KOPT-K1 (cell line): ENCODE results near the gene BCKDK.
A peak's percentile ranks its signal among the peaks of the same experiment; 100 is the strongest.

ENCODE experiments used
- H3K27ac ChIP-seq: fragments of 200-600 bp; sonication (generic); 2 replicates; pipeline ENCODE4 v1.5.1; 2016; ENCODE audit warnings: antibody characterized with exemption, mild to moderate bottlenecking, low read depth, low read length; ENCODE audit not compliant: poor library complexity, severe bottlenecking
- H3K36me3 ChIP-seq: fragments of 200-600 bp; sonication (generic); 2 replicates; pipeline ENCODE4 v1.5.1; 2017; ENCODE audit warnings: antibody characterized with exemption, mild to moderate bottlenecking, low read length, moderate library complexity; ENCODE audit not compliant: insufficient read depth
- H3K9me3 ChIP-seq: fragments of 200-600 bp; sonication (generic); 2 replicates; pipeline ENCODE4 v1.5.1; 2017; ENCODE audit warnings: antibody characterized with exemption, low read length, mild to moderate bottlenecking; ENCODE audit not compliant: insufficient read depth, poor library complexity, severe bottlenecking

The BCKDK gene

DNA sequence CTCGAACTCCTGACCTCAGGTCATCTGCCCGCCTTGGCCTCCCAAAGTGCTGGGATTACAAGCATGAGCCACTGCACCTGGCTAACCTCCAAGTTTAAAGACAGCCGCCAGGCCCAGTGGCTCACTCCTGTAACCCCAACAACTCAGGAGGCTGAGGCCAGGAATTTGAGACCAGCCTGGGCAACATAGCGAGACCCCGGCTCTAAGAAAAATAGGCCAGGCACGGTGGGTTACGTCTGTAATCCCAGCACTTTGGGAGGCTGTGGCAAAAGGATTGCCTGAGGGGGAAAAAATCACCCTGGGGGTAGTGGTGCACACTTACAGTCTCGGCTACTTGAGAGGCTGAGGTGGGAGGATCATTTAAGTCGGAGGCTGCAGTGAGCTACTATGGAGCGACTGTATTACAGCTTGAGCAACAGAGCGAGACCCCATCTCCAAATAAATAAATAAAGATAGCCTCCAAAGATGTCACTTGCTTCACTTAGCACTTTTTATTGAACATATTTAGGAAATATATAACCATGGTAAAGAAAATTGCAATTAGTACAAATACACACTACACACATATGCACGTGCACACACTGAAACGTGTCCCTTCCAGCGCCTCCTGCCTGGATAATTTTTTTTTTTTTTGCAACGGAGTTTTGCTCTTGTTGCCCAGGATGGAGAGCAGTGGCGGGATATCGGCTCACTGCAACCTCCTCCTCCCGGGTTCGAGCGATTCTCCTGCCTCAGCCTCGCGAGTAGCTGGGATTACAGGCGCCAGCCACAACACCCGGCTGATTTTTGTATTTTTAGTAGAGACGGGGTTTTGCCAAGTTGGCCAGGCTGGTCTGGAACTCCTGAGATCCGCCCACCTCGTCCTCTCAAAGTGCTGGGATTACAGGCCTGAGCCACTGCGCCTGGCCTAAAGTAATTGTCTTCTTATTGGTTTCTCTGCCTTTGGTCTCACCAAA is 1.4 kb upstream of the BCKDK start:
- Histone ChIP-seq H3K9me3 (no peaks in the 10 kb centered on the region), H3K36me3 (peaks cover 24% of the 10 kb centered on the region), H3K27ac (no peak overlapping the region)

DNA sequence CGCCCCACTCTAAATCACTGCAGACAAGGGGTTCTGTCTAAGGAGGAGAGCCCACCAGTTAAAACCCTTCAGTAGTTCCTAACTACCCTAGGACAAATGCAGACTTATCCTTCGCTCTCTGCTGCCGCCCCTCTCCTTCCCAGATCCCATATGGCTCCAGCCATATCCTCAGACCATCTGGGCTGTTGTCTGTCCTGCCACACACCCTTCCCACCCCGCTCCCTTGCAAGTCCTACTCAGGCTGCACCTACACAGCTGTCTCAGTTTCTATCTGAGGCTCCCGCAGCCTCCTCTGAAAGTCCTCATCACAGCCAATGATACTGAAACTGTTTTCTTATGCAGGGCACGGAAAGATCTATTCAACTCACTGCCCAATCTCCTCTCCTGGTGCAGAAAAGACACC is 720 bp upstream of the BCKDK start:
- H3K9me3 ChIP-seq: no peaks in the 10 kb centered on the region
- peaks cover 31% of the 10 kb centered on the region for H3K36me3 ChIP-seq
- H3K27ac ChIP-seq: peak overlapping the region; percentile 69

DNA sequence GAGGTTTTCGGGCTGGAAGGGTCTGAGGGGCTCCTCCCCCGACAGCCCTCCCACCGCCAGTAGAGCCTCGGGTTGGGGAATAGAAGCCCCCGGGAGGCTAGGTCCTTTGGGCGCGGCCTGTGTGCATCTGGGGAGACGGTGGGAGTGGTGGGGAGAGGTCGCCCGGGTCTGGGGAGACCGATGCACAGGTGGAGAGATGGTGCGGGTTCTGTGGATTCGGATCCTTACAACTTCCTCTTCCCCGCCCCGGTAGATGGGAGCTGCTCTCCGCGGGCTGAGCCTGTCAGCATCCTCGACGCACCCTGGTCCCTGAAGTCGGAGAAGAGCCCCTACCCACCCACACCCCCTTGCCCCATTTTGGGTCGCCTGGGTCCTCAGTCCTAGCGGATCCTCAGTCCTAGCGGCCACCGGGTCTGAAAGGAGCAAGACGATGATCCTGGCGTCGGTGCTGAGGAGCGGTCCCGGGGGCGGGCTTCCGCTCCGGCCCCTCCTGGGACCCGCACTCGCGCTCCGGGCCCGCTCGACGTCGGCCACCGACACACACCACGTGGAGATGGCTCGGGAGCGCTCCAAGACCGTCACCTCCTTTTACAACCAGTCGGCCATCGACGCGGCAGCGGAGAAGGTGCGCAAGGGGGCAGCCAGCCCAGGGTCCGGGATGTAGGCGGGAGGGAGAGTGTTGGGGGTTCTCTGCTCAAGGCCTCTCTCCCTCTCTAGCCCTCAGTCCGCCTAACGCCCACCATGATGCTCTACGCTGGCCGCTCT is 790 bp downstream of the BCKDK start:
- Histone ChIP-seq H3K9me3 (no peaks in the 10 kb centered on the region), H3K27ac (peak overlapping the region; percentile 69), H3K36me3 (peaks cover 39% of the 10 kb centered on the region)

DNA sequence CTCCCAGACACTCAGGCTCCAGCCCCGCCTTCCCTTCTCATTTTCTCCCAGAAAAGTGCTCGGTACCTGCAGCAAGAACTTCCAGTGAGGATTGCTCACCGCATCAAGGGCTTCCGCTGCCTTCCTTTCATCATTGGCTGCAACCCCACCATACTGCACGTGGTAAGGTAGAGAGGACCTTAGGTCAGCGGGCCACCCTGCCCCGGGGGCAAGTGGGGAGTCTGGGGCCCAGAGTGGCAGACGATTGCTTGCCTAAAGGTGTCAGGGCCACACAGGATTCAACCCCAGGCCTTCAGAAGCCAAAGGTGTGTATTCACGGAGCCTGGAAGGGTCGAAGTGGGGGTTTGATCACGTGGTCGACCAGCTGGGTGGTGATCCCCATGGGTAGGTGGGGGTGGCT is 1.4 kb downstream of the BCKDK start:
- no peak overlapping the region for H3K27ac ChIP-seq
- peaks cover 39% of the 10 kb centered on the region for H3K36me3 ChIP-seq
- H3K9me3 ChIP-seq: no peaks in the 10 kb centered on the region

DNA sequence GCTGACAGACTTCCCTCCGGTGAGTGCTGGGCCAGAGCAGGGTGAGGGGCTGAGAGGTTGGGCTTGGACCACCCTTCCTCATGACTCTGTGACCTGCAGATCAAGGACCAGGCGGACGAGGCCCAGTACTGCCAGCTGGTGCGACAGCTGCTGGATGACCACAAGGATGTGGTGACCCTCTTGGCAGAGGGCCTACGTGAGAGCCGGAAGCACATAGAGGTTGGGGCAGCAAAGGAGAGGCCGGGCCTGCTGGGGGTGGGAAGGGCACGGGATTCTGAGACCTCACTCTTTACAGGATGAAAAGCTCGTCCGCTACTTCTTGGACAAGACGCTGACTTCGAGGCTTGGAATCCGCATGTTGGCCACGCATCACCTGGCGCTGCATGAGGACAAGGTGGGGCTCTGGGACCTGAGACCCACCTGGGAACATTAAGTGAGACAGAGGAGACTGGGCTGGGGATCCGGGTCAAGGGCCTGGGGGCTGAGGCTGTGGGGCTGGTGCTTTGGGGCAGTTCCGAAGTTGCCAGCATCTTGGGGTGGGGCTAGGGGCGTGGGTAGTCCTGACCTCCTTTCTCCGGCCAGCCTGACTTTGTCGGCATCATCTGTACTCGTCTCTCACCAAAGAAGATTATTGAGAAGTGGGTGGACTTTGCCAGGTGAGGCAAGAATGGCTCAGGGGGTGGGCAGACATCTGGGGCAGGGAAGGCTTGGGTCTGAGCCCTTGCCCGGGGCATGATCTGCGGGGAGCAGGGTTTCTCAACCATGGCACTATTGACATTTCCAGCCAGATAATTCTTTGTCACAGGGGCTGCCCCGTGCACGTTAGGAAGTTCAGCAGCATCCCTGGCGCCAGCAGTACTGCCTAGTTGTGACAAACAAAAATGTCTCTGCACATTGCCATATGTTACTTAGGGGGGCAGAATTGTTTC is 2.2 kb downstream of the BCKDK start:
- H3K9me3 ChIP-seq: no peaks in the 10 kb centered on the region
- H3K27ac ChIP-seq: no peak overlapping the region
- peaks cover 39% of the 10 kb centered on the region for H3K36me3 ChIP-seq

DNA sequence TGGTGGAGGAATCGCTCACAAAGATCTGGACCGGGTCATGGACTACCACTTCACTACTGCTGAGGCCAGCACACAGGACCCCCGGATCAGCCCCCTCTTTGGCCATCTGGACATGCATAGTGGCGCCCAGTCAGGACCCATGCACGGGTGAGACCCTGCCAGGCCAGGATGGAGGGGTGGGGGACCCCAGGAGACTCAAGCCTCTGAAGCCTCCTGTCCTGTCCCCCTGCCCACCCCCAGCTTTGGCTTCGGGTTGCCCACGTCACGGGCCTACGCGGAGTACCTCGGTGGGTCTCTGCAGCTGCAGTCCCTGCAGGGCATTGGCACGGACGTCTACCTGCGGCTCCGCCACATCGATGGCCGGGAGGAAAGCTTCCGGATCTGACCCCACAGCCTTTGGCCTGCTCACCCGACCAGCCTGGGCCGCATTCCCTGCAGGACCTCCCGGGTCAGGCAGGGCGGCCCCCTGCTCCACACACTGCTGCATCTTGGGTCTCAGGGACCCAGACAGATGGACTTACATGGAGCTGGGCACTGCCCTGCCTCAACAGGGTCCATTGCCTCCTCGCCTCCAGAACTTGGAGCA is 3.8 kb downstream of the BCKDK start:
- Histone ChIP-seq H3K27ac (no peak overlapping the region), H3K36me3 (peaks cover 39% of the 10 kb centered on the region), H3K9me3 (no peaks in the 10 kb centered on the region)

DNA sequence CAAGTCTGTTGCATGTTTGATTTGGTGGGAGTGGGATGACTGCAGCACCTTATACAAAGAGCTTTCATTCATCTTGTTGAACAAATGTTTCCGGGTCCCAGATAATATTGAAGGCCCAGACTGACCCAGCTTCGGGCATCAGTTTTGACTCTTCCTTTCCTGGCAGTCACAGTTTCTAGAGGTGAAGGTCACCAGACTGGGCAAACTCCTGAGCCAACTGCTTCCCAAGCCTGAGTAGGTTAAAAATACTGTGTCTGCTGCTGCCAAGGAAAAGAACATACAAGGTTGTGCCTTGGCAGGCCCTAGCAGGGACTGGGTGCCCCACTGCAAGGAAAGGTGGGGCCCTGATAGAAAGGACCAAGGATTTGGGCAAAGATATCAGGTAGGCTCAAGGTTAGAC is 4.5 kb downstream of the BCKDK start:
- no peak overlapping the region for H3K27ac ChIP-seq
- H3K9me3 ChIP-seq: no peaks in the 10 kb centered on the region
- H3K36me3 ChIP-seq: peaks cover 39% of the 10 kb centered on the region

DNA sequence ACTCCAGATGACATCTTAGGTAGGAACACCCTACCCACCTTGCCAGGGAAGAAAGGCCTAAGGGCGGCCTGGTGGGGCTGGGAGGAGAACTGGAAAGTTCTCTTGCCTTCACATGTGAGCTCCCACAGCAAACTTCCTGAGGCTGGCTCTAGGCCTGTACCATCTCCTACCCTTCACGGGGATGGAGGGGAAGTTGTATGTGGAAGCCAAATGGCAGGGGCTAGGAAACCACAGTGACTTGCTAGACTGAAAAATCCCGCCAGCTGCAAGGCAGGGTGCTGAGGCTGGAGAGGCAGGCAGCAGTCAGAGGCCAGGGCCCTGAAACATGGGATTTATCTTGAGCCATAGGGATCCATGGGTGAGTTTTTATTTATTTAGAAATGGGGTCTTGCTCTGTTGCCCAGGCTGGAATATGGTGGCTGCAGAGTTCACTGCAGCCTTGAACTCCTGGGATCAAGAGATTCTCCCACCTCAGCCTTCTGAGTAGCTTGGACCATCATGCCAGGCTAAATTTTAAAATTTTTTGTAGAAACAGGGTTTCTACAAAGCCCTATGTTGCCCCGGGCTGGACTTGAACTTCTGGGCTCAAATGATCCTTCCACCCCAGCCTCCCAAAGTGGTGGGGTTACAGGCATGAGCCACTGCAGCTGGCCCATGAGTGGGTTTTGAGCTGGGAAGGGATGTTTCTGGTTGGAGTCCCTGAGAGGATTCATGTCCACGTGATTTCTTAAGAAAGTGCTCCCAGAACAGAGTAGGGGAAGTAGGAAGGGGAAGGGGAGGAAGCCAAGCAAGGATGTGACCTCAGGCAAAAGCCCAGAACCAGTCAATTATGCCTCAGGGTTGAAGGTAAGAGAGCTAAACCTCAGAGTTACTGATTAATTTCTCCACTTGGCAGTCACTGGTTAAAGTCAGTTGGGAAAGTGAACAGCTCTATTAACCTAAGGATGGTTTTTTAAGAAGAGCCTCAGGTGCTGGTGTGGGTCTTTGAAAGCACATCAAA is 5.2 kb downstream of the BCKDK start:
- H3K27ac ChIP-seq: no peak overlapping the region
- H3K9me3 ChIP-seq: no peaks in the 10 kb centered on the region
- H3K36me3 ChIP-seq: peaks cover 41% of the 10 kb centered on the region

DNA sequence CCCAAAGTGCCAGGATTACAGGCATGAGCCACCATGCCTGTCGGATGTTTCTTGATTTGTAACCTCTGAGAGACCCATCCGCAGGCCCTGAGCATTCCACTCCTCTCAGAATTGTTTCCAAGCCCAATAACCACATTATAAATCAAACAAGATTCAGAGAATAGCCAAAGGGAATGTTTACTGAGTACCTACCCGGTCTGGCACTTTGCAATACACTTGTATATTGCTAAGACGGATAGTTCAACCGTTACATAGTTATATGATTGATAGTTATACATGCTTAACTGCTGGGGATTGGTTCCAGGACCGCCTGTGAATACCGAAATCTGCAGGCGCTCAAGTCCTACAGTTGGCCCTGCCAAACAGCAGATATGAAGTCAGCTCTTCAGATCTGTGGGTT is 6.3 kb downstream of the BCKDK start:
- no peak overlapping the region for H3K27ac ChIP-seq
- no peaks in the 10 kb centered on the region for H3K9me3 ChIP-seq
- peaks cover 51% of the 10 kb centered on the region for H3K36me3 ChIP-seq

DNA sequence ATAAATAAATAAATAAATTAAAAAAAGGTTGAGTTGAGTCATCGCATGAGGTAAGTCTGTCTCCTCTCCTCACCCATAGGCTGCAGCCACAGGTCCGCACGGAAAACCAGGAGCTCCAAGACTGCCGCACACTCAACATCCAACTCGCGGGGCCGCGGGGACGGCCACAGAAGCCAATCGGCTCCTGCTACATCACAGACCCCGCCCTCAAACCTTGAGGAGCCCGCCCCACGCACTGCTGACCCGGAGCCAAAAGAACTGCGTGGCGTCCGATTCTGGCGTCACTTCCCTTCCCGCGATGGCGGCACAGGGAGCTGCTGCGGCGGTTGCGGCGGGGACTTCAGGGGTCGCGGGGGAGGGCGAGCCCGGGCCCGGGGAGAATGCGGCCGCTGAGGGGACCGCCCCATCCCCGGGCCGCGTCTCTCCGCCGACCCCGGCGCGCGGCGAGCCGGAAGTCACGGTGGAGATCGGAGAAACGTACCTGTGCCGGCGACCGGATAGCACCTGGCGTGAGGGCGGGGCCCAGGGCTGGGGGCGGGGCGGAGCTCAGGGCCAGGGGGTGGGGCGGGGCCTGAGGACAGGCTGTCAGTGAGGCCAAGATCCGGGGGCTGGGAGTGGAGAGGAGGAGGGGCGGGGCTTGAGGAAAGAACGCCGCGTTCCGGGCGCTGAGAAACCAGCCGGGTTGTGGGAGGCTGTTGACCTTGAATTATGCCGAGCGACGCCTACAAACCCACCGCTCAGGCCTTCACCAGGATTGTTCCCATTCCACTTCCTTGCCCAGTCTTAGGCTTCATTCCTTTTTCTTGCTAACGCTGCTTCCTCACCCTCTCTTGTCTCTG is 9.4 kb downstream of the BCKDK start, which contains the start of gene KAT8:
Gene KAT8, plus strand, starts transcription at position 281 of the 839 bp plus-strand sequence. Its CDS starts 18 bp downstream, at position 299.
- H3K9me3 ChIP-seq: no peaks in the 10 kb centered on the region
- H3K27ac ChIP-seq: peak within 1 kb of the TSS; percentile 85
- H3K36me3 ChIP-seq: peaks cover 51% of the 10 kb centered on the region

DNA sequence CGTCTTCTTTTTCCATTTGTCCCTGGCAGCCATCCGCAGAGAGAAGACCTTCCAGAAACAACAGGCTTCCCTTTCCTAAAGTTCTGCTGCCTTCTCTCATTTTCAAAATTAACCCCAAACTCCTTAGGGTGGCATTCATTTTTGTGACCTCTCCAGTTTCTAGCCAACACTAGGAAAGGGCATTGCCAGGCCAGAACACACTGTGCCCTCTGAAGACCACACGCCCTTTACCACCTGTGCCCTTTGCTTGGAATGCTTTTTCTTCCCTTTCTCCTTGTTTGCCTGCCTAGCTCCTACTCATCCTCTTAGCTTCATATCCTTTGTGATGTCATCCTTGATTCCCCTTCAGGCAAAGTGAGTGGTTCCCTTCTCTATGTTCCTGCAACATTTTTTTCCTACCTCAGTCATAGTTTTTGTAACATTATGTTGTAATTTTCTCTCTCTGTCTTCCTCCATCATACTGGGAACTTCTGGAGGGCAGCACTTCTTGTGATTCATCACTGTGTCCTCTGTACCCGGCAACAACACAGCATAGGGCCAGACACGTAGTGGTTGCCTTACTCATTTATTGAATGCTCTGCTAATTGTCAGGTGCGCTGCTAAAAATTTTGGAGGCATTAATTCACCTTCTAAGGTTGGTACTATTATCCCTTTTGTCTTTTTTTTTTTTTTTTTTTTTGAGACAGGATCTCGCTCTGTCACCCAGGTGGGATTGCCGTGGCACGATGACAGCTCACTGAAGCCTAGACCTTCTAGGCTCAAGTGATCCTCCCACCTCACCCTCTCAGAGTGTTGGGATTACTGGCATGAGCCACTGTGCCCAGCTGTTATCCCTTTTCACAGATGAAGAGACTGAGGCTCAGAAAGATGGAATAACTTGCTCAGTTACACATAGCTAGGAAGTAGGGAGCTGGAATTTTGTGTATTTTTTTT is 10.3 kb downstream of the BCKDK start:
- Histone ChIP-seq H3K27ac (peak overlapping the region; percentile 85), H3K9me3 (no peaks in the 10 kb centered on the region), H3K36me3 (peaks cover 53% of the 10 kb centered on the region)

DNA sequence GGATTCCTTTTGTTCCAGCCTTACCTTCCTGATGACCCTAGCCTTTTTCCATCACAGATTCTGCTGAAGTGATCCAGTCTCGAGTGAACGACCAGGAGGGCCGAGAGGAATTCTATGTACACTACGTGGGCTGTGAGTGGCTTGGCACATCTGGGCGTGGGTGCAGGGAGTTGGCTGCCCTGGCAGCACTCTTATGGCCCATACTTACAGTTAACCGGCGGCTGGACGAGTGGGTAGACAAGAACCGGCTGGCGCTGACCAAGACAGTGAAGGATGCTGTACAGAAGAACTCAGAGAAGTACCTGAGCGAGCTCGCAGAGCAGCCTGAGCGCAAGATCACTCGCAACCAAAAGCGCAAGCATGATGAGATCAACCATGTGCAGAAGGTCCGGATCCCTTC is 11.9 kb downstream of the BCKDK start:
- H3K9me3 ChIP-seq: no peaks in the 10 kb centered on the region
- H3K36me3 ChIP-seq: peaks cover 63% of the 10 kb centered on the region
- no peak overlapping the region for H3K27ac ChIP-seq
